NCI-H774 (cell line): ENCODE results near the gene CMSS1.

Experiments used
- DNase-seq: peaks from one replicate; lab custom pipeline; 2025; lab: John Stamatoyannopoulos, UW

Gene CMSS1

GRCh38 chr3:99934975-99935797, 117.5 kb downstream of the CMSS1 start:
- no peak for DNase-seq

- DNase-seq = no peak
Observed at GRCh38 chr3:99938270-99938911, 120.7 kb downstream of the CMSS1 start.

GRCh38 chr3:99939876-99940275, 122.2 kb downstream of the CMSS1 start:
- DNase-seq = no peak

GRCh38 chr3:99940350-99940749, 122.7 kb downstream of the CMSS1 start:
- no peak for DNase-seq

GRCh38 chr3:99941211-99941610, 123.5 kb downstream of the CMSS1 start:
- no peak for DNase-seq

GRCh38 chr3:99943931-99944761, 126.5 kb downstream of the CMSS1 start:
- no peak for DNase-seq

- no peak for DNase-seq
Observed at GRCh38 chr3:99945328-99945995, 127.8 kb downstream of the CMSS1 start.

GRCh38 chr3:99947356-99947755, 129.7 kb downstream of the CMSS1 start:
- DNase-seq = no peak

GRCh38 chr3:99948467-99949089, 130.9 kb downstream of the CMSS1 start:
- DNase-seq = no peak

- no peak for DNase-seq
Observed at GRCh38 chr3:99949956-99950670, 132.5 kb downstream of the CMSS1 start.

- no peak for DNase-seq
Observed at GRCh38 chr3:99950921-99951320, 133.3 kb downstream of the CMSS1 start.

- DNase-seq = no peak
Observed at GRCh38 chr3:99951701-99952100, 134.0 kb downstream of the CMSS1 start.

GRCh38 chr3:99952306-99952705, 134.6 kb downstream of the CMSS1 start:
- no peak for DNase-seq

- no peak for DNase-seq
Observed at GRCh38 chr3:99953596-99953995, 135.9 kb downstream of the CMSS1 start.

- no peak for DNase-seq
Observed at GRCh38 chr3:99954914-99955644, 137.4 kb downstream of the CMSS1 start.

- no peak for DNase-seq
Observed at GRCh38 chr3:99955773-99956562, 138.3 kb downstream of the CMSS1 start.

- DNase-seq = no peak
Observed at GRCh38 chr3:99957151-99957796, 139.6 kb downstream of the CMSS1 start.

GRCh38 chr3:99958222-99958912, 140.7 kb downstream of the CMSS1 start:
- DNase-seq = no peak
